22Rv1 (cell line): ENCODE results near the gene PLPP7.

Experiments
- CTCF ChIP-seq: fragments of 450-650 bp; IDR thresholded peaks from 2 replicates; pipeline ENCODE4 v1.5.1; 2017; ENCODE audit warnings: mild to moderate bottlenecking
- ZFX ChIP-seq: fragments of 450-650 bp; IDR thresholded peaks from 2 replicates; pipeline ENCODE4 v1.6.1; 2017; ENCODE audit warnings: antibody characterized with exemption, borderline replicate concordance

GRCh38 chr9:131306397-131307004 lies 17.0 kb downstream of the PLPP7 start:
- TF ChIP-seq CTCF, result no peak
- TF ChIP-seq ZFX, result no peak
